Fibroblast of lung (primary cell): ENCODE measurements around the gene AGBL1. TPM values are rescaled to one million over a fixed set of nuclear protein-coding genes. Genes with fewer than 3 reads are reported as not detected.

Experiments used
- DNase-seq, 2 donors: peaks; one replicate each; pipeline versions ENCODE4 v3.0.0 to v3.0.0-alpha.2; 2010; ENCODE audit warnings: low read depth in 2 of 2
- H2AFZ ChIP-seq: 2 replicates; pipeline ENCODE4 v1.5.1; 2012; ENCODE audit warnings: low read length, control low read depth, inconsistent platforms
- H3K27ac ChIP-seq: 2 replicates; pipeline ENCODE4 v1.5.1; 2011; ENCODE audit warnings: low read length, control low read depth; ENCODE audit not compliant: insufficient read depth
- H3K27me3 ChIP-seq: 2 replicates; pipeline ENCODE4 v1.5.1; 2011; ENCODE audit warnings: mild to moderate bottlenecking, low read length; ENCODE audit not compliant: control insufficient read depth, insufficient read depth
- H3K36me3 ChIP-seq: 2 replicates; pipeline ENCODE4 v1.5.1; 2011; ENCODE audit warnings: low read length; ENCODE audit not compliant: control insufficient read depth, insufficient read depth
- H3K4me1 ChIP-seq: 2 replicates; pipeline ENCODE4 v1.5.1; 2011; ENCODE audit warnings: low read length; ENCODE audit not compliant: control insufficient read depth, insufficient read depth; ENCODE audit errors: extremely low read depth
- H3K4me2 ChIP-seq: 2 replicates; pipeline ENCODE4 v1.5.1; 2011; ENCODE audit warnings: low read length, control low read depth; ENCODE audit not compliant: insufficient read depth; ENCODE audit errors: extremely low read depth
- H3K4me3 ChIP-seq, 4 experiments: fragments of 200-600 bp in 1 of 4; sonication (generic) in 1 of 4; replicated peaks in 1 of 4; 2 replicates each; pipeline ENCODE4 v1.5.1; 2011 to 2016; ENCODE audit warnings: low read length in 4 of 4, low read depth in 3 of 4, mild to moderate bottlenecking in 3 of 4, control low read depth in 2 of 4, inconsistent platforms in 1 of 4, mixed read lengths in 1 of 4; ENCODE audit not compliant: insufficient read depth in 1 of 4; ENCODE audit errors: control extremely low read depth in 1 of 4
- H3K79me2 ChIP-seq: 2 replicates; pipeline ENCODE4 v1.5.1; 2012; ENCODE audit warnings: mild to moderate bottlenecking, low read length, inconsistent platforms; ENCODE audit not compliant: control insufficient read depth, insufficient read depth
- H3K9ac ChIP-seq: 2 replicates; pipeline ENCODE4 v1.5.1; 2011; ENCODE audit warnings: mild to moderate bottlenecking, low read length, control low read depth; ENCODE audit not compliant: insufficient read depth
- H3K9me3 ChIP-seq: 2 replicates; pipeline ENCODE4 v1.5.1; 2012; ENCODE audit warnings: low read depth, low read length; ENCODE audit not compliant: control insufficient read depth, insufficient read depth
- H4K20me1 ChIP-seq: 2 replicates; pipeline ENCODE4 v1.5.1; 2011; ENCODE audit warnings: low read length; ENCODE audit not compliant: control insufficient read depth, insufficient read depth; ENCODE audit errors: extremely low read depth
- CTCF ChIP-seq, 2 donors: IDR thresholded peaks in 1 of 2; conservative IDR thresholded peaks in 1 of 2; 1 replicate in 1 of 2; 2 replicates in 1 of 2; pipeline ENCODE4 v1.5.1; 2011 to 2012; ENCODE audit warnings: low read length in 2 of 2, control low read depth in 1 of 2, inconsistent platforms in 1 of 2, low read depth in 1 of 2, mild to moderate bottlenecking in 1 of 2
- EZH2 ChIP-seq: IDR thresholded peaks from 2 replicates; pipeline ENCODE4 v1.5.1; 2012; ENCODE audit warnings: low read length, control low read depth, mild to moderate bottlenecking; ENCODE audit errors: missing control alignments
- polyA plus RNA-seq, 2 donors: library from polyadenylated mRNA; depleted of rRNA in 1 of 2; stranded (reverse) in 1 of 2; unstranded in 1 of 2; fragments of >200 nt; gene quantifications; 2 replicates each; pipeline ENCODE4 v1.2.1, GENCODE V29; 2011 to 2012; ENCODE audit warnings: missing spikeins in 1 of 2
- total RNA-seq: library from RNA; depleted of rRNA; stranded (reverse); fragments of >200 nt; gene quantifications from 2 replicates; pipeline ENCODE4 v1.2.1, GENCODE V29; 2014

The AGBL1 gene
- total and polyA plus RNA-seq, 2 donors (not counting 1 experiment from before 2014, with no cell fraction given) = not detected

- DNase-seq = no peak
- TF ChIP-seq CTCF (conservative IDR thresholded peaks at IDR 0.05 in 1 of 2, IDR thresholded peaks at IDR 0.05 in 1 of 2; ENCODE audit: low read depth in 1 of 2, low read length in 2 of 2) (no peak), EZH2 (no peak)
- Histone ChIP-seq H3K4me1 (no peaks in the 10 kb centered on the region), H3K27ac (no peak overlapping the region), H4K20me1 (no peaks in the 10 kb centered on the region), H3K4me3 (no peak overlapping the region), H3K27me3 (no peaks in the 10 kb centered on the region), H3K79me2 (no peaks in the 10 kb centered on the region), H3K9ac (no peak overlapping the region), H3K4me2 (no peak overlapping the region), H3K36me3 (no peaks in the 10 kb centered on the region), H2AFZ (no peak overlapping the region), H3K9me3 (no peaks in the 10 kb centered on the region)
Observed at GRCh38 chr15:86964271-86964670, 884.6 kb downstream of the AGBL1 start.

- Histone ChIP-seq H3K79me2 (no peaks in the 10 kb centered on the region), H3K4me3 (no peak overlapping the region), H3K9ac (no peak overlapping the region), H3K4me1 (no peaks in the 10 kb centered on the region), H4K20me1 (no peaks in the 10 kb centered on the region), H3K4me2 (no peak overlapping the region), H3K27ac (no peak overlapping the region), H3K27me3 (no peaks in the 10 kb centered on the region), H2AFZ (no peak overlapping the region), H3K9me3 (no peaks in the 10 kb centered on the region), H3K36me3 (no peaks in the 10 kb centered on the region)
- DNase-seq = no peak
- no peak for TF ChIP-seq CTCF (conservative IDR thresholded peaks at IDR 0.05 in 1 of 2, IDR thresholded peaks at IDR 0.05 in 1 of 2; ENCODE audit: low read depth in 1 of 2, low read length in 2 of 2)
- no peak for TF ChIP-seq EZH2
Observed at GRCh38 chr15:86968244-86968643, 888.6 kb downstream of the AGBL1 start.

GRCh38 chr15:86969364-86969763, 889.7 kb downstream of the AGBL1 start:
- Histone ChIP-seq H3K4me1 (no peaks in the 10 kb centered on the region), H2AFZ (no peak overlapping the region), H4K20me1 (no peaks in the 10 kb centered on the region), H3K79me2 (no peaks in the 10 kb centered on the region), H3K4me3 (no peak overlapping the region), H3K27me3 (no peaks in the 10 kb centered on the region), H3K9ac (no peak overlapping the region), H3K4me2 (no peak overlapping the region), H3K27ac (no peak overlapping the region), H3K36me3 (no peaks in the 10 kb centered on the region), H3K9me3 (no peaks in the 10 kb centered on the region)
- TF ChIP-seq CTCF (conservative IDR thresholded peaks at IDR 0.05 in 1 of 2, IDR thresholded peaks at IDR 0.05 in 1 of 2; ENCODE audit: low read depth in 1 of 2, low read length in 2 of 2) = no peak
- no peak for DNase-seq
